Smooth muscle cell (in vitro differentiated cells): Measurements from ENCODE around the gene KITLG. TPM values are rescaled to one million over a fixed set of nuclear protein-coding genes. Genes with fewer than 3 reads are reported as not detected.

ENCODE experiments used
- DNase-seq: peaks from one replicate; lab custom pipeline; 2025; ENCODE audit not compliant: unreplicated experiment; lab: John Stamatoyannopoulos, UW
- H2AFZ ChIP-seq: fragments of 200-600 bp; sonication (generic); 2 replicates; pipeline ENCODE4 v1.6.0; 2016; ENCODE audit warnings: antibody characterized with exemption, low read depth, mild to moderate bottlenecking
- H3F3A ChIP-seq: fragments of 200-600 bp; sonication (generic); 2 replicates; pipeline ENCODE4 v1.6.0; 2017; ENCODE audit warnings: antibody characterized with exemption, low read depth
- H3K27ac ChIP-seq: fragments of 200-600 bp; sonication (generic); 2 replicates; pipeline ENCODE4 v1.5.1; 2016; ENCODE audit warnings: low read depth, mild to moderate bottlenecking
- H3K27me3 ChIP-seq: fragments of 200-600 bp; sonication (generic); 2 replicates; pipeline ENCODE4 v1.6.1; 2016; ENCODE audit warnings: low read depth, mild to moderate bottlenecking
- H3K36me3 ChIP-seq: fragments of 200-600 bp; sonication (generic); 2 replicates; pipeline ENCODE4 v1.5.1; 2016; ENCODE audit warnings: low read depth
- H3K4me1 ChIP-seq: fragments of 200-600 bp; sonication (generic); 2 replicates; pipeline ENCODE4 v1.5.1; 2016; ENCODE audit warnings: low read depth
- H3K4me2 ChIP-seq: fragments of 200-600 bp; sonication (generic); 2 replicates; pipeline ENCODE4 v1.6.0; 2016; ENCODE audit warnings: mild to moderate bottlenecking
- H3K4me3 ChIP-seq: fragments of 200-600 bp; sonication (generic); 2 replicates; pipeline ENCODE4 v1.5.1; 2016; ENCODE audit warnings: mild to moderate bottlenecking
- H3K79me2 ChIP-seq: fragments of 200-600 bp; sonication (generic); 2 replicates; pipeline ENCODE4 v1.6.0; 2016; ENCODE audit warnings: low read depth, mild to moderate bottlenecking
- H3K9ac ChIP-seq: fragments of 200-600 bp; sonication (generic); 2 replicates; pipeline ENCODE4 v1.6.0; 2016; ENCODE audit warnings: low read depth
- H3K9me3 ChIP-seq: fragments of 200-600 bp; sonication (generic); replicated peaks from 2 replicates; pipeline ENCODE4 v1.5.1; 2016; ENCODE audit warnings: low read depth
- H4K20me1 ChIP-seq: fragments of 200-600 bp; sonication (generic); 2 replicates; pipeline ENCODE4 v1.6.0; 2016; ENCODE audit warnings: low read depth
- WGBS: methylation state at CpG from one replicate; pipeline ENCODE4 v1.1.7; 2016; ENCODE audit warnings: low lambda C conversion rate; 5-methylcytosine and 5-hydroxymethylcytosine counted together
- polyA plus RNA-seq: library from polyadenylated mRNA; unstranded; fragments of >200 nt; fragmentation: Nextera tagmentation; extraction: Ambion mirVana; gene quantifications from 2 replicates; pipeline ENCODE4 v1.2.1, GENCODE V29; 2016
- total RNA-seq: library from RNA; depleted of rRNA; stranded (reverse); fragments of >200 nt; gene quantifications from 2 replicates; pipeline ENCODE4 v1.2.3, GENCODE V29; 2014
- TF ChIP-seq, protein P1 (sequence below): fragments of 200-600 bp; sonication (generic); IDR thresholded peaks from 2 replicates; pipeline ENCODE4 v1.5.1; 2017; ENCODE audit warnings: borderline replicate concordance, mild to moderate bottlenecking, antibody characterized with exemption; ENCODE audit not compliant: insufficient read depth, poor library complexity, severe bottlenecking

Gene KITLG
- total and polyA plus RNA-seq, 2 experiments from 2014 or later, result 2.1 to 8.0 TPM

DNA sequence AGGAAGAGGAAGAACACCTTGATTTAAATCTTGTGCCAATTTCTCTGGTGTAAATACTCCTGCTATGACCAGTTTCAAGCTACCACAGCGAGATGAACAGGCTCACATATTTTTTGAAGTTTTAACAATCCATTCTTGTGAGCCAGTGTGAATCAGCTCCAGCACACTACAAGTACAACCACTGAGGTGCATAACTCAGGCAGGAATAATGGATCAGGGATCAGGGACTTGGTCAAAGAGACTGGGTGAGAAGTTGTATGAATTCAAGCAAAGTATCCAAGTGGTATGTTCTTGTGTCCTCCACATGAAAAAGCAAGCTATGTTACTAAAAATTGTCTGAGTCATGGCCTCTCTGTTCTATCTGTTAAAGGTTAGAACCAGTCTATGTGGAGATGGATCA is 35.2 kb upstream of the KITLG start:
- WGBS, result 84% methylated on average over 1 of the region's 1 CpG
- Histone ChIP-seq H3F3A (no peaks in the 10 kb centered on the region), H2AFZ (no peak overlapping the region), H3K9ac (no peak overlapping the region), H3K4me3 (no peak overlapping the region), H3K27ac (no peak overlapping the region), H3K4me2 (no peak overlapping the region), H3K79me2 (no peaks in the 10 kb centered on the region), H3K36me3 (no peaks in the 10 kb centered on the region), H4K20me1 (no peaks in the 10 kb centered on the region), H3K4me1 (no peaks in the 10 kb centered on the region), H3K27me3 (no peaks in the 10 kb centered on the region), H3K9me3 (no peaks in the 10 kb centered on the region)
- no peak for DNase-seq
- TF ChIP-seq, protein P1, sequence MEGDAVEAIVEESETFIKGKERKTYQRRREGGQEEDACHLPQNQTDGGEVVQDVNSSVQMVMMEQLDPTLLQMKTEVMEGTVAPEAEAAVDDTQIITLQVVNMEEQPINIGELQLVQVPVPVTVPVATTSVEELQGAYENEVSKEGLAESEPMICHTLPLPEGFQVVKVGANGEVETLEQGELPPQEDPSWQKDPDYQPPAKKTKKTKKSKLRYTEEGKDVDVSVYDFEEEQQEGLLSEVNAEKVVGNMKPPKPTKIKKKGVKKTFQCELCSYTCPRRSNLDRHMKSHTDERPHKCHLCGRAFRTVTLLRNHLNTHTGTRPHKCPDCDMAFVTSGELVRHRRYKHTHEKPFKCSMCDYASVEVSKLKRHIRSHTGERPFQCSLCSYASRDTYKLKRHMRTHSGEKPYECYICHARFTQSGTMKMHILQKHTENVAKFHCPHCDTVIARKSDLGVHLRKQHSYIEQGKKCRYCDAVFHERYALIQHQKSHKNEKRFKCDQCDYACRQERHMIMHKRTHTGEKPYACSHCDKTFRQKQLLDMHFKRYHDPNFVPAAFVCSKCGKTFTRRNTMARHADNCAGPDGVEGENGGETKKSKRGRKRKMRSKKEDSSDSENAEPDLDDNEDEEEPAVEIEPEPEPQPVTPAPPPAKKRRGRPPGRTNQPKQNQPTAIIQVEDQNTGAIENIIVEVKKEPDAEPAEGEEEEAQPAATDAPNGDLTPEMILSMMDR, result no peak

DNA sequence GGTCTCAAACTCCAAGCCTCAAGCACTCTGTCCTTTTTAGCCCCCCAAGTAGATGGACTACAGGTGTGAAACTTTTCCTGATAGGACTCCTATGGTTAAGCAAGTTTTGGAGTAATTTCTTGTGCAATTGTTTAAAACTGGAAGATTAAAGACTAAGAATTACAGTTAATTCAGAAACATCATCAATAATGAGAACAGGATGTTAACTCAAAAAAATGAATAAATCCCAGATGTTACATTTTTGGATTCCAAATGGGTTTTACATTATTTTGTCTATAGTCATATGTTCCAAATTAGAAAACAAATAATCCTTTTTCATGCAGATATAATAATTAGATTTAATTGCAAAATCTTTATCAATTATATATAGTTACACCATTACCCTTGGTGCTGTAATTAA is 24.4 kb upstream of the KITLG start:
- Histone ChIP-seq H3K9ac (no peak overlapping the region), H3F3A (no peaks in the 10 kb centered on the region), H3K79me2 (no peaks in the 10 kb centered on the region), H3K27me3 (no peaks in the 10 kb centered on the region), H3K4me2 (no peak overlapping the region), H3K4me1 (no peaks in the 10 kb centered on the region), H3K36me3 (no peaks in the 10 kb centered on the region), H3K9me3 (no peaks in the 10 kb centered on the region), H4K20me1 (no peaks in the 10 kb centered on the region), H3K27ac (no peak overlapping the region), H2AFZ (no peak overlapping the region), H3K4me3 (no peak overlapping the region)
- TF ChIP-seq, protein P1, result no peak
- no peak for DNase-seq

DNA sequence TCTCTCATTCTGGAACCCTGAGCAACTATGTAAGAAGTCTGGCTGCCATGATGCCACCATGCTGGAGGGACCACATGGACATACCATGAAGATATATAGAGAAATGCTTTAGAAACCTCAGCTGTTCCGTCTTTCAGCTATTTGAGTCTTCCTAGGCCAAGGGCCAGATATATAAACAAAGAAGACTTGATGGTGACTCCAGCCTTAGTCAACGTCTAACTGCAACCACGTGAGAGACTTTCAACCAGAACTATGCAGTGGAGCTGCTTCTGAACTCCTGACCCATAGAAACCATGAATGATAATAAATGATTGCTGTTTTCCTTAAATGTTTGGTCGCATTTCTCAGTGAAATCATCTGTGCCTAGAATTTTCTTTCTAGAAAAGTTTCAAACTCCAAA is 20.0 kb upstream of the KITLG start:
- Histone ChIP-seq H3K4me2 (no peak overlapping the region), H3K9ac (no peak overlapping the region), H3K36me3 (no peaks in the 10 kb centered on the region), H3K4me3 (no peak overlapping the region), H3K27ac (no peak overlapping the region), H3K27me3 (no peaks in the 10 kb centered on the region), H3K9me3 (no peaks in the 10 kb centered on the region), H3K79me2 (no peaks in the 10 kb centered on the region), H3K4me1 (no peaks in the 10 kb centered on the region), H3F3A (no peaks in the 10 kb centered on the region), H2AFZ (no peak overlapping the region), H4K20me1 (no peaks in the 10 kb centered on the region)
- no peak for DNase-seq
- 70% methylated on average over 4 of the region's 4 CpGs for WGBS
- TF ChIP-seq, protein P1, result no peak

DNA sequence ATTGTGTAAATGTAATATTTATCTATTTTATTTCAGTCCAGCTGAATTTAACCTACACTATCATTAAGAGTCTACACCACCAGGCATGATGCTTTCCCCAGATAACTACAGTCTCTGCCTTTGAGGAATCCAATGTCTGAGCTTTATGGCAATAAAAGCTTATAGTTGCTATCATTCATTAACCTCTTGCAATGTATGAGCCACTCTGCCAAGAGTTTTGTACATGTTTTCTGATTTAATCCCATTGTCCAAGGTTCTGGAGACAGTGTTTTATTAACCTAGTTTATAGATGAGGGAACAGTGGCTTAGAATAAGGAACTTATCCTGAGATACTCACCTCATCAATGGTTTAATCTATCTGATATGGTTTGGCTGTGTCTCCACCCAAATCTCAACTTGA is 17.1 kb upstream of the KITLG start:
- H3F3A ChIP-seq, result no peaks in the 10 kb centered on the region
- no peak overlapping the region for H3K4me2 ChIP-seq
- no peaks in the 10 kb centered on the region for H3K4me1 ChIP-seq
- H3K27me3 ChIP-seq, result no peaks in the 10 kb centered on the region
- DNase-seq, result no peak
- H4K20me1 ChIP-seq, result no peaks in the 10 kb centered on the region
- no peak overlapping the region for H3K9ac ChIP-seq
- no peak overlapping the region for H2AFZ ChIP-seq
- no peak overlapping the region for H3K27ac ChIP-seq
- TF ChIP-seq, protein P1, result no peak
- H3K9me3 ChIP-seq, result no peaks in the 10 kb centered on the region
- H3K79me2 ChIP-seq, result no peaks in the 10 kb centered on the region
- no peaks in the 10 kb centered on the region for H3K36me3 ChIP-seq
- no peak overlapping the region for H3K4me3 ChIP-seq
